ENCODE results near the gene PLXDC2. TPM values are rescaled to one million over a fixed set of nuclear protein-coding genes. Genes with fewer than 3 reads are reported as not detected.
A peak's percentile ranks its signal among the peaks of the same experiment; 100 is the strongest.

Gene PLXDC2
- total RNA-seq, 3 donors from 2014 or later = 63.9 to 125 (median 101) TPM

- TF ChIP-seq, protein P1, sequence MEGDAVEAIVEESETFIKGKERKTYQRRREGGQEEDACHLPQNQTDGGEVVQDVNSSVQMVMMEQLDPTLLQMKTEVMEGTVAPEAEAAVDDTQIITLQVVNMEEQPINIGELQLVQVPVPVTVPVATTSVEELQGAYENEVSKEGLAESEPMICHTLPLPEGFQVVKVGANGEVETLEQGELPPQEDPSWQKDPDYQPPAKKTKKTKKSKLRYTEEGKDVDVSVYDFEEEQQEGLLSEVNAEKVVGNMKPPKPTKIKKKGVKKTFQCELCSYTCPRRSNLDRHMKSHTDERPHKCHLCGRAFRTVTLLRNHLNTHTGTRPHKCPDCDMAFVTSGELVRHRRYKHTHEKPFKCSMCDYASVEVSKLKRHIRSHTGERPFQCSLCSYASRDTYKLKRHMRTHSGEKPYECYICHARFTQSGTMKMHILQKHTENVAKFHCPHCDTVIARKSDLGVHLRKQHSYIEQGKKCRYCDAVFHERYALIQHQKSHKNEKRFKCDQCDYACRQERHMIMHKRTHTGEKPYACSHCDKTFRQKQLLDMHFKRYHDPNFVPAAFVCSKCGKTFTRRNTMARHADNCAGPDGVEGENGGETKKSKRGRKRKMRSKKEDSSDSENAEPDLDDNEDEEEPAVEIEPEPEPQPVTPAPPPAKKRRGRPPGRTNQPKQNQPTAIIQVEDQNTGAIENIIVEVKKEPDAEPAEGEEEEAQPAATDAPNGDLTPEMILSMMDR (IDR thresholded peaks at IDR 0.05) = no peak
- no peak for TF ChIP-seq POLR2A (IDR thresholded peaks at IDR 0.05)
- TF ChIP-seq POLR2AphosphoS5 (IDR thresholded peaks at IDR 0.05) = no peak
Measured at GRCh38 chr10:20085115-20085514, 268.9 kb downstream of the PLXDC2 start.

GRCh38 chr10:20087353-20087752, 271.1 kb downstream of the PLXDC2 start:
- no peak for DNase-seq (ENCODE audit: low spot score in 2 of 2)
- intact Hi-C loops (cut with DNase I; ENCODE audit: low total_unique reads) = no loop called here
- TF ChIP-seq POLR2A (IDR thresholded peaks at IDR 0.05) (no peak), POLR2AphosphoS5 (IDR thresholded peaks at IDR 0.05) (no peak)
- TF ChIP-seq, protein P1 (IDR thresholded peaks at IDR 0.05) = no peak
- Histone ChIP-seq H3K36me3 (no peaks in the 10 kb centered on the region), H3K4me3 (no peak overlapping the region), H3K9me3 (no peaks in the 10 kb centered on the region), H3K27ac (no peak overlapping the region), H3K4me1 (no peaks in the 10 kb centered on the region), H3K27me3 (no peaks in the 10 kb centered on the region)

More at GRCh38 chr10:20085115-20085514, 268.9 kb downstream of the PLXDC2 start:
- Histone ChIP-seq H3K4me1 (no peaks in the 10 kb centered on the region), H3K4me3 (no peak overlapping the region), H3K36me3 (no peaks in the 10 kb centered on the region), H3K9me3 (no peaks in the 10 kb centered on the region), H3K27me3 (no peaks in the 10 kb centered on the region), H3K27ac (peak overlapping the region in 1 of 2 donors; percentile 7)
- intact Hi-C loops (cut with DNase I; ENCODE audit: low total_unique reads) = no loop called here
- no peak for DNase-seq (ENCODE audit: low spot score in 2 of 2)

- H3K4me3 ChIP-seq = no peak overlapping the region
- intact Hi-C loops (cut with DNase I; ENCODE audit: low total_unique reads) = no loop called here
- no peak overlapping the region for H3K27ac ChIP-seq
- no peaks in the 10 kb centered on the region for H3K9me3 ChIP-seq
- H3K36me3 ChIP-seq = no peaks in the 10 kb centered on the region
- TF ChIP-seq POLR2AphosphoS5 (IDR thresholded peaks at IDR 0.05) (no peak), POLR2A (IDR thresholded peaks at IDR 0.05) (no peak)
- TF ChIP-seq, protein P1 (IDR thresholded peaks at IDR 0.05) = no peak
- no peak for DNase-seq (ENCODE audit: low spot score in 2 of 2)
- no peaks in the 10 kb centered on the region for H3K27me3 ChIP-seq
- no peaks in the 10 kb centered on the region for H3K4me1 ChIP-seq
Measured at GRCh38 chr10:20088061-20088701, 271.9 kb downstream of the PLXDC2 start.

DNA sequence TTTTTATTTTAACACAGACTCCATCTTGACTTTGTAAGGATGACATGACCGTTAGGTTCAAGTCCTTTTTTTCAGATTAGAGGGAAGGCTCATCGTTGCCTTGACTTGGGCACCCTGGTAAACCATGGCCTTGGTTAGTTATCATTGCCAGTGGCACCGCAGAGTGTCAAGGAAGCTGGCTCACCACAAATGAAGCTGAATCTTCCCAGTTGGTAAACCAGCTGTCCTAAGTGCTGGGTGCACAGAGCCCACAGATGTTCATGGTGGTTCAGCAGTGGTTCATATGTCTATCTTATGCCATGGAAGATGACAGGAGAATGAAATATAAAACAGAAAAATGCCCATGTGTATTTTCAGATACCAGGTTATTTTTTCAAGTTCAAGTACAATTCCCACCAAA, 273.6 kb downstream of the PLXDC2 start:
- no peaks in the 10 kb centered on the region for H3K36me3 ChIP-seq
- H3K27me3 ChIP-seq = no peaks in the 10 kb centered on the region
- DNase-seq (ENCODE audit: low spot score in 2 of 2) = no peak
- intact Hi-C loops (cut with DNase I; ENCODE audit: low total_unique reads) = no loop called here
- H3K9me3 ChIP-seq = no peaks in the 10 kb centered on the region
- H3K27ac ChIP-seq = no peak overlapping the region
- TF ChIP-seq, protein P1 (IDR thresholded peaks at IDR 0.05) = no peak
- TF ChIP-seq POLR2A (IDR thresholded peaks at IDR 0.05) = no peak
- TF ChIP-seq POLR2AphosphoS5 (IDR thresholded peaks at IDR 0.05) = no peak
- no peak overlapping the region for H3K4me3 ChIP-seq
- H3K4me1 ChIP-seq = no peaks in the 10 kb centered on the region

DNA sequence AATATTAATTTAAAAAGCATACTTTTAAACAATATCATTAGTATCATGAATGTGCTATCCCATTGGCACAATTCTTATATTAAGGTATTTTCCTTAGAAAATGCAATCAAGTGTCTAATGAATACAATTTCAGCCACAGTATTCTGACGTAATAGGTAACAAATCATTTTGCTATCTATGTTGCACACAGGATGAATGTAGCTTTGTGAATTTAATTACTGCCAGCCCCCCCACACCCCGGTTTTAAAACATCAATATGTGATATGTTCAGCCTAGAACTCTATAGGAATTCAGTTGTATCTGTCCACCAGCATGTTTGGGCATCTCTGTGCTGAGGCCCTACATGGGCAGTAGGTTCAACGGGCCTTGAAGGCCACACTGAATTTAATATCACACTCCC, 274.6 kb downstream of the PLXDC2 start:
- Histone ChIP-seq H3K27me3 (no peaks in the 10 kb centered on the region), H3K36me3 (no peaks in the 10 kb centered on the region), H3K9me3 (no peaks in the 10 kb centered on the region), H3K27ac (no peak overlapping the region), H3K4me3 (no peak overlapping the region), H3K4me1 (no peaks in the 10 kb centered on the region)
- DNase-seq (ENCODE audit: low spot score in 2 of 2) = no peak
- TF ChIP-seq POLR2A (IDR thresholded peaks at IDR 0.05) (no peak), POLR2AphosphoS5 (IDR thresholded peaks at IDR 0.05) (no peak)
- TF ChIP-seq, protein P1 (IDR thresholded peaks at IDR 0.05) = no peak
- intact Hi-C loops (cut with DNase I; ENCODE audit: low total_unique reads) = no loop called here
